GM10266 (cell line): Measurements from ENCODE around the gene EEF1AKMT1.

Experiments
- DNase-seq: peaks from one replicate; pipeline ENCODE4 v3.0.0; 2012; ENCODE audit errors: extremely low spot score
- TF ChIP-seq, protein P1 (sequence below): IDR thresholded peaks from 2 replicates; pipeline ENCODE4 v1.5.1; 2012; ENCODE audit warnings: mild to moderate bottlenecking, low read depth; ENCODE audit not compliant: control insufficient read depth, insufficient read depth; ENCODE audit errors: missing control alignments

EEF1AKMT1 gene

DNA sequence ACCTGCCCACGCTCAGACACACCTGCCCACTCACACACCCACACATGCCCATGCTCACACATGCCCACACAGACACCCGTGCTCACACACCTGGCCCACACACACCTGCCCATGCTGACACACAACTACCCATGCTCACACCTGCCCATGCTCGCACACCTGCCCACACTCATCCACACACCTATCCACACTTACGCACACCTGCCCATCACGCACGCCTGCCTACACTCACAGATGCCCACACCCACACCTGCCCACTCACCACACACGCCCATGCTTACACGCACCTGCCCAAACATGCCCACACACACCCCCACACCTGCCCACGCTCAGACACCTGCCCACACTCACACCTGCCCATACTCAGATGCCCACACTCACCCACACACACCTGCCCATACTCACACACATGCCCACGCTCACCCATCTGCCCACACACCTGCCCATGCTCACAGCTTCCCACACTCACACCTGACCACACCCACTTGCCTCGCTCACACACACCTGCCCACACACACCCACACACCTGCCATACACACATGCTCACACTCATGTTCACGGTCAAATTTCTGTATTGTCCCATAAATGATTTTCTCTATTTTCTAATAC is 54.7 kb downstream of the EEF1AKMT1 start:
- TF ChIP-seq, protein P1, sequence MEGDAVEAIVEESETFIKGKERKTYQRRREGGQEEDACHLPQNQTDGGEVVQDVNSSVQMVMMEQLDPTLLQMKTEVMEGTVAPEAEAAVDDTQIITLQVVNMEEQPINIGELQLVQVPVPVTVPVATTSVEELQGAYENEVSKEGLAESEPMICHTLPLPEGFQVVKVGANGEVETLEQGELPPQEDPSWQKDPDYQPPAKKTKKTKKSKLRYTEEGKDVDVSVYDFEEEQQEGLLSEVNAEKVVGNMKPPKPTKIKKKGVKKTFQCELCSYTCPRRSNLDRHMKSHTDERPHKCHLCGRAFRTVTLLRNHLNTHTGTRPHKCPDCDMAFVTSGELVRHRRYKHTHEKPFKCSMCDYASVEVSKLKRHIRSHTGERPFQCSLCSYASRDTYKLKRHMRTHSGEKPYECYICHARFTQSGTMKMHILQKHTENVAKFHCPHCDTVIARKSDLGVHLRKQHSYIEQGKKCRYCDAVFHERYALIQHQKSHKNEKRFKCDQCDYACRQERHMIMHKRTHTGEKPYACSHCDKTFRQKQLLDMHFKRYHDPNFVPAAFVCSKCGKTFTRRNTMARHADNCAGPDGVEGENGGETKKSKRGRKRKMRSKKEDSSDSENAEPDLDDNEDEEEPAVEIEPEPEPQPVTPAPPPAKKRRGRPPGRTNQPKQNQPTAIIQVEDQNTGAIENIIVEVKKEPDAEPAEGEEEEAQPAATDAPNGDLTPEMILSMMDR, result no peak
- DNase-seq, result no peak

DNA sequence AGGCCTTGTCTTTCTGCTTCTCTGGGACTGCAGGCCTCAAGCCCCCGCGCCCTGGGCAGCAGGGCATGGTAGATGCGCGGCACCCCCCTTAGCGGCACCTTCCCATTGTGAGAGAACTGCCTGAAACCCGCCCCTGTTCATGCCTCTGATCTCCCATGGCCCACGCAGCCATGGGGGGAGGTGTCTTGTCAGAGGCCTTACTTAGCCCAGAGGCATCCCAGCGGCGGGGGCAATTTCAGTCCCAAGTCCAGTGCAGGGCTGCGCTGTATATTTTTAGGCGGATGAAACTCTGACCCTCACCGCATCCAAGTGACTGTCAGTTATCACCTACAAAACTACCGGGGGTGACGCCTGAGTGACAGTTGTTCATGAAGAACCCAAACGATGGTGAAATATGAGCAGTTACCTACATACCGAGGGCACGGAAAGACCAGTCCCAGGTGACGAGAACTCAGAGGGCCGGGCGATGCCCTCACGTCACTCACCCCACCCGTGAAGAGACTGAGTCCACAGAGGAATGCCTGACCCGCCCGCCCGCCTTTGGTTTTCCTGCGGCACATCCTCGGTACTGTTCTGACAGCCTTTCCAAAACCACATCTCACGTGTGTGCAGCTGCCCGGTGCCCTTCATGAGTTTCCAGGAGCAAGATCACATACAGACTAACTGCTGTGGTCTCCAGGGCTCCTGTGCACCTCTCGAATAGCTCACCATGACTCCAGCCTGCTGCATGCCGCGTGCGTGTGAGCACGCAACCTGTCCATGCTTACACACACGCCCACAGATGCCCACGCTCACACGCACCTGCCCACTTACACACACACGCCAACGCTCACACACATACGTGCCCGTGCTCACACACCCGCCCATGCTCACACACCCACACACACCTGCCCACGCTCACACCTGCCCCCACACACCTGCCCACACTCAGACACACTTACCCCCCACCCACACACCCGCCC is 55.9 kb downstream of the EEF1AKMT1 start:
- DNase-seq, result no peak
- TF ChIP-seq, protein P1, result no peak

DNA sequence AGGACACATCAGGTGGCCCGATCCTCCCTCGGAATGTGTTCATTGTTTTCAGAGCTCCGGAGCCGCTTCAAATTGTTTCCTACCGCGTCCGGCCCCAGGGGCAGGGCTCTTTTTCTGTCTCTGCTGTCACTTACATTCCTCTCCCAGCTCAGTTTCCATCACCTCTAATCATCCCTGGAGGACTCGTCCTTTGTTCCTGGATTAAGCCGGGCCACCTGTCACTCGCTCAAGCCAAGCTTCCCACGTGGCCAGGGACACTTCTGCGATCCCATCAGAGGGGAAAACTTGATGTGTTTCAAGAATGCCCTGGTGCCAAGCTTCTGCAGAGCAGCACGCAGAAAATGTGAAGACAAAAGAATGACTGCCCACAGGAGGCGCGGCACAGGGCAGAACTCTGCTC is 56.8 kb downstream of the EEF1AKMT1 start:
- DNase-seq, result no peak
- TF ChIP-seq, protein P1, result no peak

DNA sequence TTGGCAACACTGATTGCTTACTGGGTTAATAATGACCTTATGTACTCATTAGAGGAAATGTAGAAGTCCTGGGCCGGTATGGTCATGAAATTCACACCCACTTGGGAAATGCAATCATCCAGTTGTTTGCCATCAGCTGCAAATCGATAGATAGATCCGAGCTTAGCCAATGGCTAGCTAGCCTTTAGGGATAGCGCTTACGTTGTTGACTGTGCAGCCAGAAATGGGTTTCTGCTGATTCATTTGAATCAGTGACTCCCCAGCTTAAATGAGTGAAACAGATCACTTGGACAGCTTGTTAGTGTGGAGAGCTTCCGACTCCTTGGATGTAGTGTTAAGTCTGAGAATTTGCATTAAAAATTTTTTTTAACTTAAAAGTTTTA is 58.4 kb downstream of the EEF1AKMT1 start:
- TF ChIP-seq, protein P1, result no peak
- DNase-seq, result no peak

DNA sequence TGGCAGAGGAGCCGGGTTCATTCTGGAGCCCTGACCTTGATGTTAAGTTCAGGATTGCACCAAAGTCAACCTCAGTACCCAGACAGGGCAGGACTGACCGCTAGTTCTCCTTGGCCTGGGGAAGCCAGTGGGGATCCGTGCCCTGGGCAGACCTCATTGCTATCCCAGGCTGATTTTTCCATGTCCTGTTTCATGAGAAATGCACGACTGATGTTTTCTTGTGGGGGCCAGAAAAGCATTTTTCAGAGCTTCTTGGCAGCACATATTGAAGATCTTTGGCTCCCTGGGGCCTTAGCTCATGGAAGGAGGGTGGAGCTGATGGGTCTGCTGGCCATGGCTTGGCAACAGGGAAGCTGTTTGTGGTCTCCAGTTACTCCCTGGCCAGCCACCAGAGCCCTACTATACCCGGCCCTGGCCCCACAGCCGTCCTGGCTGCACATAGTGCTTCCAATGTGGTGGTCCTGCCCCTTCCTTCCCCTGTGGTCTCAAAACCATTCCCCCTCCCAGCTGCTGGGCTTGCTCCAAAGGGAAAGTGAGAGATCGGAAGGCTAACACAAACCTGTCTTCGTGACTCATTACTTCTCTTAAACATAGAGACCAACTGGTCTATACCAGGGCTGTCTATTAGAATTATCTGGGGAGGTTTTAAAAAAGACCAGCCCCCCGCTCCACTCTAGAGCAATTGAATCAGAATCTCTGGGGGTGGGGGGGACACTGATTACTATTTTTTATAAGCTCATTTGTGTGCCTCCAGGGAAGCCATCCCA is 59.0 kb downstream of the EEF1AKMT1 start:
- peak; percentile 25 for DNase-seq
- TF ChIP-seq, protein P1, result no peak

DNA sequence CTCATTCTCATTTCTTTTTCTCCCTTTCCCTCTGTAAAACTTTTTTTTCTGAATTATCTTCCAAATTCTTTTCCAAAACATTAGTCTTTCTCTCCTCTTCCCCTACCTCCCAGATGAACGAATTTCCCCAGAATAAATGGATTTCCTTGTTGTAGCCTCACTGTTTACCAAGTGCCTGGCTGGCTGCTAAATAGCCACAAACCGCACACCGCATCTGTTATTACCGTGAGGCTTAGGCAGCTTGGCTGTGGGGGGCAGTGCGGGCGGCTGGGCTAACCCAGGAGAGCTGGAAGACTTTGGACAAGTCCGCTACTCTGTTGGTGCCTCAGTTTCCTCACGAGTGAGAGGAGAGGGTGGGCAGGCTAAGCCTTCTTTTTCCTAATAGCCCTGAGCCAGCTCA is 59.6 kb downstream of the EEF1AKMT1 start:
- DNase-seq, result no peak
- TF ChIP-seq, protein P1, result no peak

DNA sequence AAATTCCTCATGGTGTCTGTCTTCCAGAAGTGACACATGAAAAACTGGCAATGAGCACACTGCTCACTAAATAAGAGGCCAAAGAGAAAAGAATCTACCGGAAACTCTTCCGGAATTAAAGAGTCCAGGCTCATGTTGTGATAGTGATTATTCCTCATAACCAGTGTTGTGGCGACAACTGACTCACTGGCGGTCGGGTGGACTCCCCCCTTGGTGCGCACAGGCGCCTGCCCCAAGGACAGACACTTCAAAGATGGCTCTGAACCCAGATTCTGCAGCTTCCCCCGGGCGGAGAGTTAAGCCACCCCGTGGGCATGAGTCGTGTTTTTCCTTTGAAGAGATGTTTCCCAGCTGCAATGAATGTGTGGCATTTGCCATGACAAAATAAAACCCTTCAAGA is 60.0 kb downstream of the EEF1AKMT1 start:
- TF ChIP-seq, protein P1, result no peak

More for the DNA sequence above, 60.0 kb downstream of the EEF1AKMT1 start:
- DNase-seq, result no peak
